ENCODE measurements around the gene GPX2. TPM values are rescaled to one million over a fixed set of nuclear protein-coding genes. Genes with fewer than 3 reads are reported as not detected.

GPX2 gene
- polyA plus RNA-seq, 1 donor from 2014 or later: not detected

GRCh38 chr14:64945431-64946178, 3.1 kb upstream of the GPX2 start:
- no peaks in the 10 kb centered on the region for H3K9me3 ChIP-seq (ENCODE audit: low read length)
- H3F3A ChIP-seq (ENCODE audit: insufficient read depth, low read length, poor library complexity, severe bottlenecking): no peaks in the 10 kb centered on the region
- no peak overlapping the region for H2AFZ ChIP-seq (ENCODE audit: low read depth, low read length)
- no peaks in the 10 kb centered on the region for H3K27me3 ChIP-seq (ENCODE audit: insufficient read depth, low read depth, low read length)
- H3K4me3 ChIP-seq (ENCODE audit: low read length): no peak overlapping the region
- H3K9ac ChIP-seq (ENCODE audit: low read length): no peak overlapping the region
- H3K36me3 ChIP-seq (ENCODE audit: insufficient read depth, low read length): no peaks in the 10 kb centered on the region
- H3K79me2 ChIP-seq (replicated peaks; ENCODE audit: insufficient read depth, low read length): no peaks in the 10 kb centered on the region
- no peak for TF ChIP-seq RAD21 (conservative IDR thresholded peaks at IDR 0.05)
- TF ChIP-seq CTCF (IDR thresholded peaks at IDR 0.05; ENCODE audit: poor library complexity, severe bottlenecking): no peak
- no peak for TF ChIP-seq EZH2 (IDR thresholded peaks at IDR 0.05; ENCODE audit: borderline replicate concordance, insufficient read depth, low read length, poor library complexity, severe bottlenecking)
- no peak for TF ChIP-seq EP300 (conservative IDR thresholded peaks at IDR 0.05; ENCODE audit: poor library complexity, severe bottlenecking)
- TF ChIP-seq MXI1 (conservative IDR thresholded peaks at IDR 0.05; ENCODE audit: poor library complexity, severe bottlenecking): no peak
- no peak for TF ChIP-seq TAF1 (IDR thresholded peaks at IDR 0.05; ENCODE audit: low read depth)
- no peak for TF ChIP-seq POLR2AphosphoS5 (IDR thresholded peaks at IDR 0.05)
- no peak for TF ChIP-seq SMC3 (conservative IDR thresholded peaks at IDR 0.05; ENCODE audit: poor library complexity)
- TF ChIP-seq REST (IDR thresholded peaks at IDR 0.05; ENCODE audit: borderline replicate concordance): no peak
- no peaks in the 10 kb centered on the region for H4K20me1 ChIP-seq (ENCODE audit: insufficient read depth)
- no peak overlapping the region for H3K27ac ChIP-seq (ENCODE audit: low read length)
- H3K4me2 ChIP-seq (ENCODE audit: low read length): no peak overlapping the region
- H3K9me2 ChIP-seq (ENCODE audit: insufficient read depth, low read length): no peaks in the 10 kb centered on the region

GRCh38 chr14:64944861-64945260, 2.3 kb upstream of the GPX2 start:
- Histone ChIP-seq H3K4me2 (ENCODE audit: low read length) (no peak overlapping the region), H3K36me3 (ENCODE audit: insufficient read depth, low read length) (no peaks in the 10 kb centered on the region), H3K9me2 (ENCODE audit: insufficient read depth, low read length) (no peaks in the 10 kb centered on the region), H3K4me3 (ENCODE audit: low read length) (no peak overlapping the region), H2AFZ (ENCODE audit: low read depth, low read length) (no peak overlapping the region), H3K9ac (ENCODE audit: low read length) (no peak overlapping the region), H4K20me1 (ENCODE audit: insufficient read depth) (no peaks in the 10 kb centered on the region), H3K27me3 (ENCODE audit: insufficient read depth, low read depth, low read length) (no peaks in the 10 kb centered on the region), H3F3A (ENCODE audit: insufficient read depth, low read length, poor library complexity, severe bottlenecking) (no peaks in the 10 kb centered on the region), H3K79me2 (replicated peaks; ENCODE audit: insufficient read depth, low read length) (no peaks in the 10 kb centered on the region), H3K9me3 (ENCODE audit: low read length) (no peaks in the 10 kb centered on the region), H3K27ac (ENCODE audit: low read length) (no peak overlapping the region)
- TF ChIP-seq TAF1 (IDR thresholded peaks at IDR 0.05; ENCODE audit: low read depth) (no peak), SMC3 (conservative IDR thresholded peaks at IDR 0.05; ENCODE audit: poor library complexity) (no peak), POLR2AphosphoS5 (IDR thresholded peaks at IDR 0.05) (no peak), RAD21 (conservative IDR thresholded peaks at IDR 0.05) (no peak), EZH2 (IDR thresholded peaks at IDR 0.05; ENCODE audit: borderline replicate concordance, insufficient read depth, low read length, poor library complexity, severe bottlenecking) (no peak), CTCF (IDR thresholded peaks at IDR 0.05; ENCODE audit: poor library complexity, severe bottlenecking) (no peak), EP300 (conservative IDR thresholded peaks at IDR 0.05; ENCODE audit: poor library complexity, severe bottlenecking) (no peak), MXI1 (conservative IDR thresholded peaks at IDR 0.05; ENCODE audit: poor library complexity, severe bottlenecking) (no peak)
